ENCODE measurements around the gene DNAH14. TPM values are rescaled to one million over a fixed set of nuclear protein-coding genes. Genes with fewer than 3 reads are reported as not detected.

Gene DNAH14
- total and polyA plus RNA-seq, 2 experiments from 2014 or later = 55.3 to 80.2 TPM

DNA sequence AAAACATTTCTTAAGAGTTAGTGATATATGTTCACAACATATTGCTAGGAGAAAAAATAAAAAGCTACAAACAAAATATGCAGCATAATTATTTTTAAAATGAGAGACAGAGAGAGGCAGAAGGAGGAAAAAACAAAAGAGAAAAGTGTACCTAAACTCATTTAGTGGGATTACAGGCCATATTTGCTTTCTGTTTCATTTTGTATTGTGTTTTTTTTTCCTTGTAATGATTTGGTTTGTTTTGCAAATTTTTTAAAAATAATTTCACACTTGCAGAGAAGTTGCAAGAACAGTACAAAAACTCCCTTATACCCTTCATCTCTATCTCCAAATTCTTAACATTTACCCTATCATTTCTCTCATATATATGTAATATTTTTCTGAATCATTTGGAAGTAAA, 433.3 kb downstream of the DNAH14 start:
- H3K4me3 Mint-ChIP-seq = no peak overlapping the region

DNA sequence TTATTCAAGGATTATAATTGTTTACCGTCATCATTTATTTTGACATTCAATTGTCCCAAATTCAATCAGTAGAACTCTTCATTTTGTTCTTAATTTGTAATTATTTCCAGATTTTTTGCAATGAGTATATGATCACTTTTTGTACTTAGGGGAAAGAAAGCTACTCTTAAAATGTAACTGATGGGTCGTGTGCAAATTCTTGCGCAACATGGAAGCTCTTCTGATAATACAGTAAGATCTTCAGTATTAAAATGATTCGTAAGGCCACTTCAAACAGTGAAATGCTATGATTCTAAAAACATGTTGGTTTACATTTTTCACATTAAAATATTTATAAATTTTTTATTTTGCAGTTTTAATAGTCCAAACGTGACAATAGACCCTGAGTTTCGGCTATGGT, 435.0 kb downstream of the DNAH14 start:
- Histone ChIP-seq H4K20me1 (replicated peaks; ENCODE audit: insufficient read depth) (no peaks in the 10 kb centered on the region), H2AFZ (no peak overlapping the region), H3F3A (replicated peaks; ENCODE audit: low read depth) (no peaks in the 10 kb centered on the region), H3K27me3 (ENCODE audit: insufficient read depth) (peaks cover 53% of the 10 kb centered on the region), H3K79me2 (replicated peaks; ENCODE audit: insufficient read depth) (no peaks in the 10 kb centered on the region), H3K4me1 (ENCODE audit: insufficient read depth) (no peaks in the 10 kb centered on the region), H3K9me2 (ENCODE audit: insufficient read depth) (no peaks in the 10 kb centered on the region), H3K4me3 (no peak overlapping the region), H3K36me3 (ENCODE audit: insufficient read depth) (no peaks in the 10 kb centered on the region), H3K27ac (ENCODE audit: low read depth) (no peak overlapping the region), H3K4me2 (no peak overlapping the region)
- no peak overlapping the region for H3K4me3 Mint-ChIP-seq
- H3K4me1 Mint-ChIP-seq = no peaks in the 10 kb centered on the region
- H3K9me3 Mint-ChIP-seq = no peaks in the 10 kb centered on the region
- no peak overlapping the region for H3K27ac Mint-ChIP-seq
- H3K36me3 Mint-ChIP-seq (ENCODE audit: low read depth) = no peaks in the 10 kb centered on the region
- no peak for DNase-seq (ENCODE audit: low spot score)
- no peak for ATAC-seq
- peaks cover 15% of the 10 kb centered on the region for H3K27me3 Mint-ChIP-seq (ENCODE audit: insufficient read depth, low read depth, poor library complexity)
- TF ChIP-seq NANOG (IDR thresholded peaks at IDR 0.05; ENCODE audit: borderline replicate concordance) (no peak), ZNF331 (CRISPR knock-in tag; IDR thresholded peaks at IDR 0.05; ENCODE audit: low read depth) (no peak), ZNF114 (CRISPR knock-in tag; IDR thresholded peaks at IDR 0.05) (no peak), JUNB (IDR thresholded peaks at IDR 0.05; ENCODE audit: unreplicated experiment) (no peak), ETS1 (IDR thresholded peaks at IDR 0.05) (no peak), EZH2phosphoT487 (IDR thresholded peaks at IDR 0.05; ENCODE audit: unreplicated experiment) (no peak), STAT1 (IDR thresholded peaks at IDR 0.05; ENCODE audit: unreplicated experiment) (no peak), CREB1 (CRISPR knock-in tag; IDR thresholded peaks at IDR 0.05; ENCODE audit: low read depth) (no peak), EZH2 (IDR thresholded peaks at IDR 0.05; ENCODE audit: low read depth, unreplicated experiment) (no peak), POLR2AphosphoS5 (IDR thresholded peaks at IDR 0.05; ENCODE audit: low read depth) (no peak), CTCF (conservative IDR thresholded peaks at IDR 0.05; ENCODE audit: low read depth in 2 of 2) (no peak)
- TF ChIP-seq, protein P1, sequence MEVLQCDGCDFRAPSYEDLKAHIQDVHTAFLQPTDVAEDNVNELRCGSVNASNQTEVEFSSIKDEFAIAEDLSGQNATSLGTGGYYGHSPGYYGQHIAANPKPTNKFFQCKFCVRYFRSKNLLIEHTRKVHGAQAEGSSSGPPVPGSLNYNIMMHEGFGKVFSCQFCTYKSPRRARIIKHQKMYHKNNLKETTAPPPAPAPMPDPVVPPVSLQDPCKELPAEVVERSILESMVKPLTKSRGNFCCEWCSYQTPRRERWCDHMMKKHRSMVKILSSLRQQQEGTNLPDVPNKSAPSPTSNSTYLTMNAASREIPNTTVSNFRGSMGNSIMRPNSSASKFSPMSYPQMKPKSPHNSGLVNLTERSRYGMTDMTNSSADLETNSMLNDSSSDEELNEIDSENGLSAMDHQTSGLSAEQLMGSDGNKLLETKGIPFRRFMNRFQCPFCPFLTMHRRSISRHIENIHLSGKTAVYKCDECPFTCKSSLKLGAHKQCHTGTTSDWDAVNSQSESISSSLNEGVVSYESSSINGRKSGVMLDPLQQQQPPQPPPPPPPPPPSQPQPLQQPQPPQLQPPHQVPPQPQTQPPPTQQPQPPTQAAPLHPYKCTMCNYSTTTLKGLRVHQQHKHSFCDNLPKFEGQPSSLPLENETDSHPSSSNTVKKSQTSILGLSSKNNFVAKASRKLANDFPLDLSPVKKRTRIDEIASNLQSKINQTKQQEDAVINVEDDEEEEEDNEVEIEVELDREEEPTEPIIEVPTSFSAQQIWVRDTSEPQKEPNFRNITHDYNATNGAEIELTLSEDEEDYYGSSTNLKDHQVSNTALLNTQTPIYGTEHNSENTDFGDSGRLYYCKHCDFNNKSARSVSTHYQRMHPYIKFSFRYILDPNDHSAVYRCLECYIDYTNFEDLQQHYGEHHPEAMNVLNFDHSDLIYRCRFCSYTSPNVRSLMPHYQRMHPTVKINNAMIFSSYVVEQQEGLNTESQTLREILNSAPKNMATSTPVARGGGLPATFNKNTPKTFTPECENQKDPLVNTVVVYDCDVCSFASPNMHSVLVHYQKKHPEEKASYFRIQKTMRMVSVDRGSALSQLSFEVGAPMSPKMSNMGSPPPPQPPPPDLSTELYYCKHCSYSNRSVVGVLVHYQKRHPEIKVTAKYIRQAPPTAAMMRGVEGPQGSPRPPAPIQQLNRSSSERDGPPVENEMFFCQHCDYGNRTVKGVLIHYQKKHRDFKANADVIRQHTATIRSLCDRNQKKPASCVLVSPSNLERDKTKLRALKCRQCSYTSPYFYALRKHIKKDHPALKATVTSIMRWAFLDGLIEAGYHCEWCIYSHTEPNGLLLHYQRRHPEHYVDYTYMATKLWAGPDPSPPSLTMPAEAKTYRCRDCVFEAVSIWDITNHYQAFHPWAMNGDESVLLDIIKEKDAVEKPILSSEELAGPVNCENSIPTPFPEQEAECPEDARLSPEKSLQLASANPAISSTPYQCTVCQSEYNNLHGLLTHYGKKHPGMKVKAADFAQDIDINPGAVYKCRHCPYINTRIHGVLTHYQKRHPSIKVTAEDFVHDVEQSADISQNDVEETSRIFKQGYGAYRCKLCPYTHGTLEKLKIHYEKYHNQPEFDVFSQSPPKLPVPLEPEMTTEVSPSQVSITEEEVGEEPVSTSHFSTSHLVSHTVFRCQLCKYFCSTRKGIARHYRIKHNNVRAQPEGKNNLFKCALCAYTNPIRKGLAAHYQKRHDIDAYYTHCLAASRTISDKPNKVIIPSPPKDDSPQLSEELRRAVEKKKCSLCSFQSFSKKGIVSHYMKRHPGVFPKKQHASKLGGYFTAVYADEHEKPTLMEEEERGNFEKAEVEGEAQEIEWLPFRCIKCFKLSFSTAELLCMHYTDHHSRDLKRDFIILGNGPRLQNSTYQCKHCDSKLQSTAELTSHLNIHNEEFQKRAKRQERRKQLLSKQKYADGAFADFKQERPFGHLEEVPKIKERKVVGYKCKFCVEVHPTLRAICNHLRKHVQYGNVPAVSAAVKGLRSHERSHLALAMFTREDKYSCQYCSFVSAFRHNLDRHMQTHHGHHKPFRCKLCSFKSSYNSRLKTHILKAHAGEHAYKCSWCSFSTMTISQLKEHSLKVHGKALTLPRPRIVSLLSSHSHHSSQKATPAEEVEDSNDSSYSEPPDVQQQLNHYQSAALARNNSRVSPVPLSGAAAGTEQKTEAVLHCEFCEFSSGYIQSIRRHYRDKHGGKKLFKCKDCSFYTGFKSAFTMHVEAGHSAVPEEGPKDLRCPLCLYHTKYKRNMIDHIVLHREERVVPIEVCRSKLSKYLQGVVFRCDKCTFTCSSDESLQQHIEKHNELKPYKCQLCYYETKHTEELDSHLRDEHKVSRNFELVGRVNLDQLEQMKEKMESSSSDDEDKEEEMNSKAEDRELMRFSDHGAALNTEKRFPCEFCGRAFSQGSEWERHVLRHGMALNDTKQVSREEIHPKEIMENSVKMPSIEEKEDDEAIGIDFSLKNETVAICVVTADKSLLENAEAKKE (CRISPR knock-in tag; IDR thresholded peaks at IDR 0.05) = no peak

More for the DNA sequence above, 433.3 kb downstream of the DNAH14 start:
- no peak for TF ChIP-seq ZNF331 (CRISPR knock-in tag; IDR thresholded peaks at IDR 0.05; ENCODE audit: low read depth)
- no peak for TF ChIP-seq NANOG (IDR thresholded peaks at IDR 0.05; ENCODE audit: borderline replicate concordance)
- Histone ChIP-seq H3F3A (replicated peaks; ENCODE audit: low read depth) (no peaks in the 10 kb centered on the region), H3K27me3 (ENCODE audit: insufficient read depth) (peaks cover 37% of the 10 kb centered on the region), H2AFZ (no peak overlapping the region), H3K9me2 (ENCODE audit: insufficient read depth) (no peaks in the 10 kb centered on the region), H3K4me3 (no peak overlapping the region), H4K20me1 (replicated peaks; ENCODE audit: insufficient read depth) (no peaks in the 10 kb centered on the region), H3K79me2 (replicated peaks; ENCODE audit: insufficient read depth) (no peaks in the 10 kb centered on the region), H3K4me2 (no peak overlapping the region), H3K4me1 (ENCODE audit: insufficient read depth) (no peaks in the 10 kb centered on the region), H3K36me3 (ENCODE audit: insufficient read depth) (no peaks in the 10 kb centered on the region), H3K27ac (ENCODE audit: low read depth) (no peak overlapping the region)
- Mint-ChIP-seq H3K4me1 (no peaks in the 10 kb centered on the region), H3K36me3 (ENCODE audit: low read depth) (no peaks in the 10 kb centered on the region), H3K27me3 (ENCODE audit: insufficient read depth, low read depth, poor library complexity) (peaks cover 13% of the 10 kb centered on the region), H3K27ac (no peak overlapping the region), H3K9me3 (no peaks in the 10 kb centered on the region)
- ATAC-seq (no peak), DNase-seq (ENCODE audit: low spot score) (no peak)

All from GM23338 (cell line).